ENCODE measurements around the gene MED8. TPM values are rescaled to one million over a fixed set of nuclear protein-coding genes. Genes with fewer than 3 reads are reported as not detected.

The MED8 gene
- total RNA-seq, 3 donors from 2014 or later = 35.8 to 39.6 (median 38.3) TPM

DNA sequence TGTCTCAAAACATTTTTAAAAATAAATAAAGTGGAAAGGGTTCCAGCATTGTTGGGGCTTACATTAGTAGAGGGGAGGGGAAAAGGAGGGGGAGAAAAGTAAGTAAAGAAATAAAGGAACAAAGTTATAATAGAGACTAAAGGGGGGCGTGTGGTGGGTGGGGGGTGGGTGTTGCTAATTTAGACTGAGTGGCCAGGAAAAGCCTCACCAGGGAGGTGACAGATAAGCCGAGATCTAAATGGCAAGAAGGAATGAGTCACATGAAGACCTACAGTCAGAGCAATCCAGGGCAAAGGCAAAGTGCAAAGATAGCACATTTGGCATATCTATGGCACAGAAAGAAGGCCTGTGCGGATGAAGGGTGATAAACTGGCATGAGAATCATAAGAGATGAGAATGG, 44.5 kb downstream of the MED8 start:
- Histone ChIP-seq H3K4me1 (ENCODE audit: low read depth) (peaks cover 2% of the 10 kb centered on the region), H3K4me3 (no peak overlapping the region), H3K9me3 (no peaks in the 10 kb centered on the region), H3K36me3 (ENCODE audit: low read depth) (no peaks in the 10 kb centered on the region)
- TF ChIP-seq, protein P1, sequence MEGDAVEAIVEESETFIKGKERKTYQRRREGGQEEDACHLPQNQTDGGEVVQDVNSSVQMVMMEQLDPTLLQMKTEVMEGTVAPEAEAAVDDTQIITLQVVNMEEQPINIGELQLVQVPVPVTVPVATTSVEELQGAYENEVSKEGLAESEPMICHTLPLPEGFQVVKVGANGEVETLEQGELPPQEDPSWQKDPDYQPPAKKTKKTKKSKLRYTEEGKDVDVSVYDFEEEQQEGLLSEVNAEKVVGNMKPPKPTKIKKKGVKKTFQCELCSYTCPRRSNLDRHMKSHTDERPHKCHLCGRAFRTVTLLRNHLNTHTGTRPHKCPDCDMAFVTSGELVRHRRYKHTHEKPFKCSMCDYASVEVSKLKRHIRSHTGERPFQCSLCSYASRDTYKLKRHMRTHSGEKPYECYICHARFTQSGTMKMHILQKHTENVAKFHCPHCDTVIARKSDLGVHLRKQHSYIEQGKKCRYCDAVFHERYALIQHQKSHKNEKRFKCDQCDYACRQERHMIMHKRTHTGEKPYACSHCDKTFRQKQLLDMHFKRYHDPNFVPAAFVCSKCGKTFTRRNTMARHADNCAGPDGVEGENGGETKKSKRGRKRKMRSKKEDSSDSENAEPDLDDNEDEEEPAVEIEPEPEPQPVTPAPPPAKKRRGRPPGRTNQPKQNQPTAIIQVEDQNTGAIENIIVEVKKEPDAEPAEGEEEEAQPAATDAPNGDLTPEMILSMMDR (IDR thresholded peaks at IDR 0.05) = no peak
- peak; percentile 24 for ATAC-seq
- peak in 1 of 3 donors; percentile 61 for DNase-seq
- intact Hi-C loops (cut with DNase I, micrococcal nuclease) = no loop called here

DNA sequence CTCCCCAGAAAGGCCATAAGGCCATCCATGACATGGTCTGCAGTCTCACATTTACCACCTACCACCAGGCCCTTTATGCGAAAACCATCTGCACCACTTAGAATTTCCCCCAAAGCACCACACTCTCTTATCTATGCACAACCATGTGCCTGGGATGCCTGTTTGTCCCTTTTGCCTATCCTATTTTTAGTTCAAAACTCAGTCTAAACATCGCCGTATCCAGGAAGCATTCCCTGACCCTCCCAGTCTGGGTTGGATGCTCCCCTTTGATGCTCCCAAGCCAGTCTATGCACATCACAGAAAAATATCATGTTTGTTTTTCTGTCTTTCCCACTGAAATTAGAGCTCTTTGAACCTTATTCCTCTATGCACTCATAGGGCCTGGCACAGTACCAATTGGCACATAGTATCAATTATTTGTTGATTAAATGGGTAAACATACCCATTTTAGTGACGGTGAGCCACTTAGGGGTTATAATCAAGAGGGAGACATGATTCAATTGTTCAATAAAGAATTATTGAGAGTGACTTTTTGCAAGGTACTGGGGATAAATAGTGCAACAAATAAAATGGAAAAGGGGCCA, 45.2 kb downstream of the MED8 start:
- ATAC-seq (no peak), DNase-seq (no peak)
- H3K36me3 ChIP-seq (ENCODE audit: low read depth) = no peaks in the 10 kb centered on the region
- H3K4me3 ChIP-seq = no peak overlapping the region
- no peaks in the 10 kb centered on the region for H3K9me3 ChIP-seq
- intact Hi-C loops (cut with DNase I, micrococcal nuclease) = no loop called here
- TF ChIP-seq, protein P1 (IDR thresholded peaks at IDR 0.05) = no peak
- peaks cover 2% of the 10 kb centered on the region for H3K4me1 ChIP-seq (ENCODE audit: low read depth)

DNA sequence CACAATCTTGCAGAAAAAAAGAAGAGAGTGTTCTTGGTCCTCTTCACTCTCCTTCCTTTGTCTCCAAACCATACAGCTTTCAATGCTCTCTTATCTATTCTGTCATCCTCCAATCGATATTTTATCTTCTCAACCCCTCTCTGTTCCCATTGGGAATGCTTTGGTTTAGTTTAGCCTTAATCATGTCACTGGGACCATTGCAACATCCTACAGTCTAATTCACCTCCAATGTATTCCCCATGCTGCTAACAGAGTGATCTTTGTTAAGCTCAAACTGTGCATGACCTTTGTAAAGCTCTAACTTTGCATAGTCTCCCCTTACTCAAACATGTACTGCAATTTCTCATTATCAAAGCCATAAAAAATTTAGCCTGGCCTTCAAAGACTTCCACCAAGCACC, 49.0 kb downstream of the MED8 start:
- H3K36me3 ChIP-seq (ENCODE audit: low read depth) = no peaks in the 10 kb centered on the region
- TF ChIP-seq, protein P1 (IDR thresholded peaks at IDR 0.05) = no peak
- intact Hi-C loops (cut with DNase I, micrococcal nuclease) = no loop called here
- H3K4me3 ChIP-seq = no peak overlapping the region
- no peaks in the 10 kb centered on the region for H3K9me3 ChIP-seq
- ATAC-seq (no peak), DNase-seq (no peak)
- H3K4me1 ChIP-seq (ENCODE audit: low read depth) = peaks cover 2% of the 10 kb centered on the region

DNA sequence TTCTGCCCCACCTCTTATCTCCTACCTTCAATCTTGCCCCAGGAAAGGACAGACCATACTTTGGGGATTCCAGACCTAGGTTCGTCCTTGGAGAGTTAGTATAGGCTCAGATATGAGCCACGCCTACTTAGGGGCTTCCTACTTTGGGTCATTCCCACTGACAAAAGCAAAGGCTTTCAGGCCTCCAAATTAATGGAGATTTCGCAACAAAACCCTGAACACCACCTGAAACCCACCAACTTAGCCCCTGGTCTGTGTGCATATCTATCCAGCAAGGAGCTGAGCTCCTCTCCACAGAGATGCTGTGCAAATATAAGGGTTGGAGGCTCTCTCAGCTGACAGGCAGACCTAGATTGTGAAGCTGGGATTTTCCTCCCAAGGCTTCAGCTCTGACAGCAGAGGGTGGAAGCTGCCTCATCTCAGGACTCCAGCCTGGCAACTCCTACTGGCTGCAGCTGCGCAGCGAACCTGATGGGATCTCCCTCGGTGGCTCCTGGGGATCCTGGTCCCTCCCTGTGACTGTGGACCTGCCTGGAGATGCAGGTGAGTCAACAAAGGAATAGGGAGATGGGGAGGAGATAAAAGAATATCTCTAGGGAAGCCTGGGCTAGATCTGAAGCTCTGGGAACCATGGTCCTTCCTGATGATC, 49.9 kb downstream of the MED8 start:
- Histone ChIP-seq H3K9me3 (no peaks in the 10 kb centered on the region), H3K4me3 (no peak overlapping the region), H3K4me1 (ENCODE audit: low read depth) (no peaks in the 10 kb centered on the region), H3K36me3 (ENCODE audit: low read depth) (no peaks in the 10 kb centered on the region)
- ATAC-seq (no peak), DNase-seq (no peak)
- TF ChIP-seq, protein P1 (IDR thresholded peaks at IDR 0.05) = no peak
- intact Hi-C loops (cut with DNase I, micrococcal nuclease) = no loop called here

DNA sequence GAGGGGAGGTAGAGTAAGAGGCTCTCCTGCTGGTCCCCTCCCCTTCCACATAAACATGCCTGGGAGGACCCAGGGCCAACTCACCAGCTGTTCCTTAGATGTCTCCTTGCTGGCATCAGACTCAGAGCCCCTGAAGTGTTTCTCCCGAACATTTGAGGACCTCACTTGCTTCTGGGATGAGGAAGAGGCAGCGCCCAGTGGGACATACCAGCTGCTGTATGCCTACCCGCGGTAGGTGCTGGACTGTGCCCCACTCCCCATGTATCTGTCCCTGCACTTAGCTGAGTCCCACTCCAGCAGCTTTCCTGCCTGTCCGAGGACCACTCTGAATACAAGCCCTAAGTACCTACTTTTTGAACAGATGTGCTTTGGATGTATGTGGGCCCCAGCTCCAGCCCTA, 51.6 kb downstream of the MED8 start:
- TF ChIP-seq, protein P1 (IDR thresholded peaks at IDR 0.05) = no peak
- no peak for ATAC-seq
- H3K36me3 ChIP-seq (ENCODE audit: low read depth) = no peaks in the 10 kb centered on the region
- no peaks in the 10 kb centered on the region for H3K4me1 ChIP-seq (ENCODE audit: low read depth)
- no peaks in the 10 kb centered on the region for H3K9me3 ChIP-seq
- no peak overlapping the region for H3K4me3 ChIP-seq
- no peak for DNase-seq
- intact Hi-C loops (cut with DNase I, micrococcal nuclease) = no loop called here
